PC-3 (cell line): ENCODE measurements around the gene B4GALNT1.

Source experiments
- CTCF ChIP-seq: fragments of 300-600 bp; sonication (generic); conservative IDR thresholded peaks from 2 replicates; pipeline ENCODE4 v1.5.1; 2017; ENCODE audit warnings: antibody characterized with exemption, low read depth, mild to moderate bottlenecking, low read length
- EZH2phosphoT487 ChIP-seq: fragments of 300-600 bp; sonication (generic); IDR thresholded peaks from 2 replicates; pipeline ENCODE4 v1.6.1; 2018; ENCODE audit warnings: mild to moderate bottlenecking, antibody characterized with exemption, low read length, borderline replicate concordance

- TF ChIP-seq CTCF (no peak), EZH2phosphoT487 (no peak)
Observed at GRCh38 chr12:57630891-57631433, 2.0 kb downstream of the B4GALNT1 start.
